OCI-LY3 (cell line): ENCODE measurements around the gene ADGRG6.

Experiments
- EZH2phosphoT487 ChIP-seq: fragments of 200-600 bp; shearing (Covaris generic); IDR thresholded peaks from 2 replicates; pipeline ENCODE4 v1.6.1; 2018; ENCODE audit warnings: antibody characterized with exemption, mixed run types, low read depth
- TF ChIP-seq, protein P1 (sequence below): fragments of 200-600, 300-600 bp; sonication (generic); IDR thresholded peaks from 2 replicates; pipeline ENCODE4 v1.5.1; 2014; ENCODE audit warnings: antibody characterized with exemption, low read length, low read depth

DNA sequence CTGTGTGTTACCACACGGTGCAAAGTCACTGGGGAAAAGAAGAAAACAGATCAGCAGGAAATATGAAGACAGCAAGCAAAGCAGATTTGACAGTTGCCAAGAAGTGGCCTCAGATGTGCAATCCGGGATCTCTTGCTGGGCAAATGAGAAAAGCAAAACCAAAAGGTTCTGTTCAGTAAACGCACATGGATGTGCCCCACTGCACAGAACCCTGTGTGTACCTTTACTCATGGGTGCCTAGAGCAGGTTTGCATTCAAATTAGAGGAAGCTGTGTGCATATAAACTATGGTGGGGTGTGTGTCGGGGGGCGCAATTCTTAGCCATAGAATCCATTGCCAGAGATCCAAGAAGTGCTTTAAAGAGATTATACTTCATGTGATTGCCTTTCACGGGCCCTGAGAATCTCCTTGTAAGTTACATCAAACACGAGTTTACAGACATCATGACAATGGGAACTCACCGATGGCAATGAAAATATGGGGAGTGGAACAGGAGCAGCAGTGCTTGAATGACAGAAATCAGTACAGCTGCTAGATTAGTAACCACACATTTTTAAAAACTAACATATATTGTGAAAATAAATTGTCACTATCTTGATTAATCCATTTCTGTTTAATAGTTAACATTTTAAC lies 154.3 kb downstream of the ADGRG6 start:
- TF ChIP-seq, protein P1, sequence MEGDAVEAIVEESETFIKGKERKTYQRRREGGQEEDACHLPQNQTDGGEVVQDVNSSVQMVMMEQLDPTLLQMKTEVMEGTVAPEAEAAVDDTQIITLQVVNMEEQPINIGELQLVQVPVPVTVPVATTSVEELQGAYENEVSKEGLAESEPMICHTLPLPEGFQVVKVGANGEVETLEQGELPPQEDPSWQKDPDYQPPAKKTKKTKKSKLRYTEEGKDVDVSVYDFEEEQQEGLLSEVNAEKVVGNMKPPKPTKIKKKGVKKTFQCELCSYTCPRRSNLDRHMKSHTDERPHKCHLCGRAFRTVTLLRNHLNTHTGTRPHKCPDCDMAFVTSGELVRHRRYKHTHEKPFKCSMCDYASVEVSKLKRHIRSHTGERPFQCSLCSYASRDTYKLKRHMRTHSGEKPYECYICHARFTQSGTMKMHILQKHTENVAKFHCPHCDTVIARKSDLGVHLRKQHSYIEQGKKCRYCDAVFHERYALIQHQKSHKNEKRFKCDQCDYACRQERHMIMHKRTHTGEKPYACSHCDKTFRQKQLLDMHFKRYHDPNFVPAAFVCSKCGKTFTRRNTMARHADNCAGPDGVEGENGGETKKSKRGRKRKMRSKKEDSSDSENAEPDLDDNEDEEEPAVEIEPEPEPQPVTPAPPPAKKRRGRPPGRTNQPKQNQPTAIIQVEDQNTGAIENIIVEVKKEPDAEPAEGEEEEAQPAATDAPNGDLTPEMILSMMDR, result no peak
- no peak for TF ChIP-seq EZH2phosphoT487
